Heart left ventricle (tissue), 16 donors: ENCODE data around the gene PRKACG. TPM values are rescaled to one million over a fixed set of nuclear protein-coding genes. Genes with fewer than 3 reads are reported as not detected.

Experiments
- ATAC-seq, 4 donors: fragments of 200-7000 bp; cut with Tn5 transposase; one replicate each; pipeline ENCODE4 v1.9.1; 2020 to 2022; ENCODE audit warnings: moderate library complexity in 4 of 4, mild to moderate bottlenecking in 3 of 4, moderate number of reproducible peaks in 1 of 4
- DNase-seq, 5 donors: peaks; one replicate each; pipeline ENCODE4 v3.0.0-alpha.2; 2020
- H3K27ac ChIP-seq, 12 donors: fragments of 200-600 bp; sonication (generic) in 4 of 12; one replicate each; pipeline versions ENCODE4 v1.5.0 to v1.8.0; 2016 to 2022; ENCODE audit warnings: mild to moderate bottlenecking in 2 of 12
- H3K27me3 ChIP-seq, 9 donors: fragments of 200-600 bp; sonication (generic) in 2 of 9; one replicate each; pipeline versions ENCODE4 v1.5.1 to v1.8.0; 2016 to 2022; ENCODE audit warnings: mild to moderate bottlenecking in 3 of 9
- H3K36me3 ChIP-seq, 9 donors: fragments of 200-600 bp; sonication (generic) in 2 of 9; one replicate each; pipeline versions ENCODE4 v1.5.0 to v1.8.0; 2018 to 2022; ENCODE audit warnings: mild to moderate bottlenecking in 2 of 9
- H3K4me1 ChIP-seq, 12 donors: fragments of 200-600 bp; sonication (generic) in 4 of 12; one replicate each; pipeline versions ENCODE4 v1.5.0 to v1.8.0; 2016 to 2022; ENCODE audit warnings: mild to moderate bottlenecking in 3 of 12
- H3K4me3 ChIP-seq, 12 donors: fragments of 200-600 bp; sonication (generic) in 4 of 12; one replicate each; pipeline versions ENCODE4 v1.5.0 to v1.8.0; 2017 to 2022; ENCODE audit warnings: mild to moderate bottlenecking in 9 of 12, moderate library complexity in 4 of 12
- H3K9me3 ChIP-seq, 12 donors: fragments of 200-600 bp; sonication (generic) in 4 of 12; one replicate each; pipeline versions ENCODE4 v1.5.0 to v1.8.0; 2016 to 2022; ENCODE audit warnings: mild to moderate bottlenecking in 1 of 12
- CTCF ChIP-seq, 12 donors: fragments of 200-600 bp; sonication (generic) in 4 of 12; IDR thresholded peaks; one replicate each; pipeline versions ENCODE4 v1.5.0 to v1.8.0; 2018 to 2022; ENCODE audit warnings: antibody characterized with exemption in 12 of 12, mild to moderate bottlenecking in 5 of 12
- POLR2A ChIP-seq, 2 donors: fragments of 450-650 bp; IDR thresholded peaks; one replicate each; pipeline ENCODE4 v1.6.1; 2017; ENCODE audit warnings: antibody characterized with exemption in 2 of 2, mild to moderate bottlenecking in 2 of 2, moderate library complexity in 2 of 2
- WGBS, 4 donors: extraction: QIAGEN DNeasy Blood & Tissue Kit in 2 of 4; methylation state at CpG; one replicate each; pipeline versions ENCODE4 v1.1.5 to v1.1.7; 2013 to 2018; 5-methylcytosine and 5-hydroxymethylcytosine counted together
- intact Hi-C, 10 donors: fragments of 100-400 bp; cut with DNase I; formaldehyde crosslinking; loops; one replicate each; pipeline versions ENCODE4 v1.11.1 to v1.14.2; 2022
- polyA plus RNA-seq, 2 donors: library from polyadenylated mRNA; stranded (reverse); fragments of 200-250 nt; gene quantifications; one replicate each; pipeline ENCODE4 v1.2.3, GENCODE V29; 2013
- total RNA-seq, 9 donors: library from RNA; depleted of rRNA in 2 of 9; stranded (reverse); fragments of >200 nt in 2 of 9; fragmentation: NEBNext Ultra II Directional in 3 of 9; extraction: Animal tissue kit (Norgen Biotek cat#: 25700) in 3 of 9; gene quantifications; one replicate each; pipeline versions ENCODE4 v1.1.0 to v1.2.4, GENCODE V29; 2016 to 2023
- donor health status: ischemic (EF 13 %, LVEDD 7.1; RV severe dilation, severe dysfunction).
- donor health status: healthy with polysubstance abuse.
- donor health status: DM: no; HTN: yes; CAD: no.
- donor health status: DM: no; HTN: no; CAD: no.
- donor health status: ischemic (EF 25% LVEDD 6.9; RV normal size, moderate dysfunction).
- donor health status: ischemic (EF 25% LVEDD 5.7; RV mildly dilated, moderate dysfunction).
- donor health status: healthy.
- donor health status: DM: yes; HTN: yes; CAD: no.
- donor health status: ischemic (EF 35%, LVEDD 5.7; RV mildly dilated, moderate dysfunction).
- donor health status: nonischemic (EF 11% LVEDD 7.7; RV severe dilation, severe dysfunction).
- donor health status: DM: yes; HTN: yes; CAD: no.
- donor health status: PGD.
- donor health status: ischemic (EF 29% LVEDD 5.4; RV normal size, mild dysfunction).
- donor health status: nonischemic (EF 23%, LVEDD 6.1; RV moderate dilation, normal function).

The PRKACG gene
- total and polyA plus RNA-seq, 11 donors, result not detected

GRCh38 chr9:69029535-69029934, 15.6 kb upstream of the PRKACG start:
- H3K4me1 ChIP-seq, result peaks cover 0 to 20% (median 0%) of the 10 kb centered on the region in 12 donors
- intact Hi-C loops, result loop anchor here in 5 of 10 donors (5.0 to 10.0 kb wide), 4 partner anchors 177 to 447 kb away; partner anchors contain the start of gene PIP5K1B (in 1 of the 5)
- no peak for ATAC-seq
- TF ChIP-seq POLR2A (IDR thresholded peaks at IDR 0.05) (no peak), CTCF (IDR thresholded peaks at IDR 0.05) (no peak)
- DNase-seq, result no peak
- no peak overlapping the region for H3K27ac ChIP-seq
- peaks cover 0 to 5% (median 0%) of the 10 kb centered on the region in 12 donors for H3K9me3 ChIP-seq
- no peaks in the 10 kb centered on the region for H3K36me3 ChIP-seq
- no peak overlapping the region for H3K4me3 ChIP-seq
- no peaks in the 10 kb centered on the region for H3K27me3 ChIP-seq

- TF ChIP-seq CTCF (IDR thresholded peaks at IDR 0.05), result no peak
- H3K36me3 ChIP-seq, result no peaks in the 10 kb centered on the region
- no peak overlapping the region for H3K27ac ChIP-seq
- DNase-seq, result no peak
- H3K9me3 ChIP-seq, result peaks cover 0 to 5% (median 0%) of the 10 kb centered on the region in 12 donors
- no peak overlapping the region for H3K4me3 ChIP-seq
- no peaks in the 10 kb centered on the region for H3K27me3 ChIP-seq
- intact Hi-C loops, result loop anchor here in 5 of 10 donors (5.0 to 10.0 kb wide), 4 partner anchors 176 to 446 kb away; partner anchors contain the start of gene PIP5K1B (in 1 of the 5)
- no peak for ATAC-seq
- H3K4me1 ChIP-seq, result peaks cover 0 to 20% (median 0%) of the 10 kb centered on the region in 12 donors
- WGBS, 4 donors, result 90 to 97% (median 90%) methylated on average over 2 of the region's 2 CpGs
Observed at GRCh38 chr9:69028754-69029153, 14.8 kb upstream of the PRKACG start.

GRCh38 chr9:69027355-69028097, 13.6 kb upstream of the PRKACG start:
- Histone ChIP-seq H3K36me3 (no peaks in the 10 kb centered on the region), H3K27ac (no peak overlapping the region), H3K27me3 (no peaks in the 10 kb centered on the region), H3K4me1 (peaks cover 0 to 20% (median 0%) of the 10 kb centered on the region in 12 donors), H3K4me3 (no peak overlapping the region), H3K9me3 (peaks cover 0 to 5% (median 0%) of the 10 kb centered on the region in 12 donors)
- intact Hi-C loops, result loop anchor here in 6 of 10 donors (1.0 to 10.0 kb wide), 7 partner anchors 175 to 445 kb away; partner anchors contain the start of gene PIP5K1B (in 2 of the 6)
- peak; percentile 68 to 87 (median 76) for TF ChIP-seq CTCF (IDR thresholded peaks at IDR 0.05)
- TF ChIP-seq POLR2A (IDR thresholded peaks at IDR 0.05), result no peak
- ATAC-seq, result peak in 3 of 4 donors; percentile 76 to 82 (median 82)
- WGBS, 4 donors, result 46 to 64% (median 53%) methylated on average over 5 of the region's 5 CpGs
- no peak for DNase-seq

GRCh38 chr9:69023650-69024049, 9.7 kb upstream of the PRKACG start:
- intact Hi-C loops, result loop anchor here in 2 of 10 donors (5.0 to 10.0 kb wide), 2 partner anchors 439 to 441 kb away; no protein-coding TSS in a partner anchor
- no peak for DNase-seq
- no peak for ATAC-seq

More at GRCh38 chr9:69023650-69024049, 9.7 kb upstream of the PRKACG start:
- H3K4me3 ChIP-seq, result no peak overlapping the region
- peaks cover 0 to 12% (median 0%) of the 10 kb centered on the region in 12 donors for H3K4me1 ChIP-seq
- H3K27me3 ChIP-seq, result no peaks in the 10 kb centered on the region
- TF ChIP-seq CTCF (IDR thresholded peaks at IDR 0.05) (no peak), POLR2A (IDR thresholded peaks at IDR 0.05) (no peak)
- no peaks in the 10 kb centered on the region for H3K9me3 ChIP-seq
- H3K27ac ChIP-seq, result no peak overlapping the region
- no peaks in the 10 kb centered on the region for H3K36me3 ChIP-seq
- WGBS, 4 donors, result 63 to 73% (median 66%) methylated on average over 7 of the region's 7 CpGs
